Parathyroid adenoma (tissue), 2 donors: Measurements from ENCODE around the gene TMEM86B.

Experiments
- H2AFZ ChIP-seq: fragments of 300-600 bp; sonication (generic); one replicate; pipeline ENCODE4 v1.7.0; 2017; ENCODE audit warnings: antibody characterized with exemption, mild to moderate bottlenecking
- H3K27ac ChIP-seq: fragments of 300-600 bp; sonication (generic); one replicate; pipeline ENCODE4 v1.7.0; 2017
- H3K27me3 ChIP-seq: fragments of 300-600 bp; sonication (generic); one replicate; pipeline ENCODE4 v1.7.0; 2017; ENCODE audit warnings: low read length; ENCODE audit not compliant: control insufficient read depth, insufficient read depth
- H3K36me3 ChIP-seq: fragments of 300-600 bp; sonication (generic); one replicate; pipeline ENCODE4 v1.7.0; 2017; ENCODE audit warnings: low read length; ENCODE audit not compliant: control insufficient read depth, insufficient read depth
- H3K4me1 ChIP-seq: fragments of 300-600 bp; sonication (generic); one replicate; pipeline ENCODE4 v1.7.0; 2017; ENCODE audit warnings: control low read depth
- H3K4me2 ChIP-seq: fragments of 300-600 bp; sonication (generic); one replicate; pipeline ENCODE4 v1.7.0; 2017; ENCODE audit warnings: low read length
- H3K4me3 ChIP-seq: fragments of 300-600 bp; sonication (generic); one replicate; pipeline ENCODE4 v1.7.0; 2017; ENCODE audit warnings: low read depth, low read length
- H3K79me2 ChIP-seq: fragments of 300-600 bp; sonication (generic); one replicate; pipeline ENCODE4 v1.7.0; 2017; ENCODE audit warnings: control low read depth
- H3K9ac ChIP-seq: fragments of 300-600 bp; sonication (generic); one replicate; pipeline ENCODE4 v1.7.0; 2017; ENCODE audit warnings: mild to moderate bottlenecking
- H3K9me3 ChIP-seq: fragments of 300-600 bp; sonication (generic); one replicate; pipeline ENCODE4 v1.7.0; 2017; ENCODE audit warnings: low read length; ENCODE audit not compliant: control insufficient read depth
- TF ChIP-seq, protein P1 (sequence below): fragments of 300-600 bp; sonication (generic); IDR thresholded peaks from one replicate; pipeline ENCODE4 v1.7.0; 2017; ENCODE audit warnings: antibody characterized with exemption, mild to moderate bottlenecking
- donor health status: primary hyperparathyroidism.

Gene TMEM86B

GRCh38 chr19:55213547-55213946 is 15.0 kb downstream of the TMEM86B start:
- H3K4me2 ChIP-seq, result no peak overlapping the region
- H3K4me1 ChIP-seq, result no peaks in the 10 kb centered on the region
- H2AFZ ChIP-seq, result no peak overlapping the region
- H3K79me2 ChIP-seq, result no peaks in the 10 kb centered on the region
- peaks cover 2% of the 10 kb centered on the region for H3K27me3 ChIP-seq
- H3K9me3 ChIP-seq, result no peaks in the 10 kb centered on the region
- TF ChIP-seq, protein P1, sequence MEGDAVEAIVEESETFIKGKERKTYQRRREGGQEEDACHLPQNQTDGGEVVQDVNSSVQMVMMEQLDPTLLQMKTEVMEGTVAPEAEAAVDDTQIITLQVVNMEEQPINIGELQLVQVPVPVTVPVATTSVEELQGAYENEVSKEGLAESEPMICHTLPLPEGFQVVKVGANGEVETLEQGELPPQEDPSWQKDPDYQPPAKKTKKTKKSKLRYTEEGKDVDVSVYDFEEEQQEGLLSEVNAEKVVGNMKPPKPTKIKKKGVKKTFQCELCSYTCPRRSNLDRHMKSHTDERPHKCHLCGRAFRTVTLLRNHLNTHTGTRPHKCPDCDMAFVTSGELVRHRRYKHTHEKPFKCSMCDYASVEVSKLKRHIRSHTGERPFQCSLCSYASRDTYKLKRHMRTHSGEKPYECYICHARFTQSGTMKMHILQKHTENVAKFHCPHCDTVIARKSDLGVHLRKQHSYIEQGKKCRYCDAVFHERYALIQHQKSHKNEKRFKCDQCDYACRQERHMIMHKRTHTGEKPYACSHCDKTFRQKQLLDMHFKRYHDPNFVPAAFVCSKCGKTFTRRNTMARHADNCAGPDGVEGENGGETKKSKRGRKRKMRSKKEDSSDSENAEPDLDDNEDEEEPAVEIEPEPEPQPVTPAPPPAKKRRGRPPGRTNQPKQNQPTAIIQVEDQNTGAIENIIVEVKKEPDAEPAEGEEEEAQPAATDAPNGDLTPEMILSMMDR, result no peak
- no peak overlapping the region for H3K4me3 ChIP-seq
- no peaks in the 10 kb centered on the region for H3K36me3 ChIP-seq
- H3K9ac ChIP-seq, result no peak overlapping the region
- no peak overlapping the region for H3K27ac ChIP-seq

GRCh38 chr19:55212447-55212846 is 16.1 kb downstream of the TMEM86B start:
- no peak overlapping the region for H3K4me2 ChIP-seq
- no peaks in the 10 kb centered on the region for H3K79me2 ChIP-seq
- H3K27ac ChIP-seq, result no peak overlapping the region
- H3K27me3 ChIP-seq, result peaks cover 2% of the 10 kb centered on the region
- no peak overlapping the region for H3K4me3 ChIP-seq
- H2AFZ ChIP-seq, result peak overlapping the region; percentile 13
- TF ChIP-seq, protein P1, result peak; percentile 92
- no peaks in the 10 kb centered on the region for H3K36me3 ChIP-seq
- no peaks in the 10 kb centered on the region for H3K9me3 ChIP-seq
- no peak overlapping the region for H3K9ac ChIP-seq
- no peaks in the 10 kb centered on the region for H3K4me1 ChIP-seq

DNA sequence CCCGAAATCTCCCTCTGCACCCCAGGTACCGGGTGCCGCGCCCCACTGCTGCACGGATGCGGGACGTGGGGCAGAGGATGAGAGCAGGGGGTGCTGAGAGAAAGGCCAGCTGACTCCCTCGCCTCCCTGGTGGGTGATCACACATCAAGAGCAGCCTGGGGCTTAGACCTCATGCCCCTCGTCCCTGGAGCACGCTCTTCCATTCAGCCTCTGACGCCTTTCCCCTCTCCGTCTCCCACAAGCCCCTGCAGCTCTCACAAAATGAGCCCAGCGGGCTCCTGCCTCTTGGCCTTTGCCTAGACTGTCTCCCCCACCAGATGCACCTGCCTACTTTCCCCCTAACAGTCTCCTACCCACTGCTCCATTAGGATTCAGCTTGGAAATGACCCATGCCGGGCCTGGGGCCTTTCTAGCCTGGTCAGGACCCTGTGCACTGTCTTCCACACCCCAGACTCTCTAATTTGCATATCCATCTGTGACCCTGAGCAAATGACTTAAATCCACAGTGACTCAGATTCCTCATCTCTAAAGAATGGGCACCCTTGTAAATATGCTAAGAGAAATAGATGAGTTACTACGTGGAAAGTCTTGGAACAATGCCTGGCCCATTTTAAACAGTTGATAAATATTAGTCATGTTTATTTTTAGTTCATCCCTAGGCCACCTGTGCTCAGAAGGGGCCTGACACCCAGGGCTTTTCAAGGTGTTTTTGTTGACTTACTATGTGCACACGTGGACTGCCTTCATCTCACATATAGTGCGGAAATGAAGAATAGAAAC is 18.7 kb downstream of the TMEM86B start:
- H3K4me2 ChIP-seq, result no peak overlapping the region
- H2AFZ ChIP-seq, result no peak overlapping the region
- no peak overlapping the region for H3K27ac ChIP-seq
- H3K4me1 ChIP-seq, result peaks cover 8% of the 10 kb centered on the region
- TF ChIP-seq, protein P1, result no peak
- no peaks in the 10 kb centered on the region for H3K36me3 ChIP-seq
- no peak overlapping the region for H3K4me3 ChIP-seq
- peaks cover 2% of the 10 kb centered on the region for H3K27me3 ChIP-seq
- no peak overlapping the region for H3K9ac ChIP-seq
- no peaks in the 10 kb centered on the region for H3K9me3 ChIP-seq
- no peaks in the 10 kb centered on the region for H3K79me2 ChIP-seq

- Histone ChIP-seq H3K4me3 (no peak within 1 kb of the TSS), H3K36me3 (no peaks in the 10 kb centered on the region), H2AFZ (no peak within 1 kb of the TSS), H3K27ac (no peak within 1 kb of the TSS), H3K4me1 (peaks cover 8% of the 10 kb centered on the region), H3K9me3 (no peaks in the 10 kb centered on the region), H3K79me2 (no peaks in the 10 kb centered on the region), H3K9ac (no peak within 1 kb of the TSS), H3K27me3 (peaks cover 2% of the 10 kb centered on the region), H3K4me2 (no peak within 1 kb of the TSS)
- TF ChIP-seq, protein P1, result no peak
Measured at GRCh38 chr19:55208880-55209692, 19.5 kb downstream of the TMEM86B start, which contains the start of gene PTPRH. Gene PTPRH (minus strand): TSS chr19:55209501. CDS start chr19:55209433, 68 bp downstream.
